H1 (cell line): ENCODE results near the gene CIC. TPM values are rescaled to one million over a fixed set of nuclear protein-coding genes. Genes with fewer than 3 reads are reported as not detected.

Experiments used
- CHD1 ChIP-seq: IDR thresholded peaks from 2 replicates; pipeline ENCODE4 v1.6.1; 2012; ENCODE audit warnings: low read depth, low read length, improper control_type of control experiment
- CHD7 ChIP-seq: fragments of 300-600 bp; sonication (generic); IDR thresholded peaks from 2 replicates; pipeline ENCODE4 v1.7.1; 2012; ENCODE audit warnings: low read length, moderate library complexity, mild to moderate bottlenecking, inconsistent platforms; ENCODE audit not compliant: insufficient replicate concordance
- NANOG ChIP-seq: IDR thresholded peaks from 2 replicates; pipeline ENCODE4 v1.6.1; 2011; ENCODE audit warnings: low read length, low read depth, mild to moderate bottlenecking, inconsistent platforms; ENCODE audit not compliant: insufficient read depth, poor library complexity, severe bottlenecking
- RXRA ChIP-seq: IDR thresholded peaks from 2 replicates; pipeline ENCODE4 v1.6.1; 2011; ENCODE audit warnings: low read depth, mild to moderate bottlenecking, low read length, moderate library complexity; ENCODE audit not compliant: insufficient read depth
- SUZ12 ChIP-seq: fragments of 200-600 bp; sonication (generic); IDR thresholded peaks from 2 replicates; pipeline ENCODE4 v1.6.1; 2012; ENCODE audit warnings: mild to moderate bottlenecking, inconsistent platforms, low read length, moderate library complexity, mixed read lengths
- ZNF274 ChIP-seq: IDR thresholded peaks from 2 replicates; pipeline ENCODE4 v1.7.0; 2012; ENCODE audit warnings: low read length, borderline replicate concordance; ENCODE audit errors: extremely low read depth
- polyA plus RNA-seq, 7 experiments: library from polyadenylated mRNA; depleted of rRNA in 3 of 7; stranded (reverse) in 5 of 7; unstranded in 2 of 7; fragments of >200 nt in 5 of 7; fragments of 200-250 nt in 2 of 7; gene quantifications; 1 replicate in 5 of 7; 2 replicates in 1 of 7; 4 replicates in 1 of 7; pipeline versions ENCODE4 v1.2.1 to v1.2.3, GENCODE V29; 2011 to 2013; ENCODE audit warnings: missing spikeins in 2 of 7, mixed read lengths in 2 of 7
- total RNA-seq: library from RNA; stranded (reverse); fragmentation: NEBNext Ultra II Directional; extraction: Animal tissue kit (Norgen Biotek cat#: 25700); gene quantifications from 2 replicates; pipeline ENCODE4 v1.2.1, GENCODE V29; 2021

CIC gene
- total and polyA plus RNA-seq, 2 of the 8 experiments (the other 6 are each of a cell fraction or from before 2014, with no cell fraction given), result 13.2 to 43.6 TPM

GRCh38 chr19:42224940-42225717 lies 43.9 kb upstream of the CIC start (continued):
- TF ChIP-seq CHD7 (no peak), ZNF274 (no peak), CHD1 (no peak), SUZ12 (no peak), NANOG (no peak), RXRA (no peak)
